HL-60 (cell line): Measurements from ENCODE around the gene FASN.

Source experiments
- DNase-seq, 2 experiments: peaks; one replicate each; pipeline ENCODE4 v3.0.0-alpha.2; 2010 to 2020; ENCODE audit warnings: low read depth in 1 of 2, low spot score in 1 of 2
- H3K27ac ChIP-seq: fragments of 250-450 bp; sonication (Bioruptor Pico); replicated peaks from 2 replicates; pipeline ENCODE4 v1.5.1; 2020; ENCODE audit warnings: mild to moderate bottlenecking, moderate library complexity
- H3K27me3 ChIP-seq: fragments of 250-450 bp; sonication (Bioruptor Pico); 2 replicates; pipeline ENCODE4 v1.5.1; 2021; ENCODE audit warnings: mild to moderate bottlenecking, moderate library complexity; ENCODE audit not compliant: insufficient read depth, poor library complexity, severe bottlenecking
- H3K4me3 ChIP-seq: replicated peaks from 2 replicates; pipeline ENCODE4 v1.5.1; 2011; ENCODE audit warnings: mild to moderate bottlenecking, control low read depth, low read length; ENCODE audit not compliant: insufficient read depth
- CTCF ChIP-seq: IDR thresholded peaks from one replicate; pipeline ENCODE4 v1.5.1; 2011; ENCODE audit warnings: low read length, control low read depth, inconsistent platforms; ENCODE audit not compliant: insufficient read depth
- GABPA ChIP-seq: IDR thresholded peaks from 2 replicates; pipeline ENCODE4 v1.6.1; 2012; ENCODE audit warnings: low read depth
- POLR2AphosphoS5 ChIP-seq: IDR thresholded peaks from 2 replicates; pipeline ENCODE4 v1.6.1; 2012; ENCODE audit warnings: low read depth
- REST ChIP-seq: IDR thresholded peaks from 2 replicates; pipeline ENCODE4 v1.6.1; 2012; ENCODE audit warnings: low read depth; ENCODE audit not compliant: insufficient replicate concordance
- SPI1 ChIP-seq: IDR thresholded peaks from 2 replicates; pipeline ENCODE4 v1.6.1; 2012; ENCODE audit warnings: low read depth, mild to moderate bottlenecking, borderline replicate concordance

Gene FASN

GRCh38 chr17:82080789-82081464, 17.1 kb downstream of the FASN start:
- TF ChIP-seq SPI1 (no peak), CTCF (no peak), POLR2AphosphoS5 (no peak; the same call in none of the 2 replicates), GABPA (no peak), REST (no peak)
- no peak for DNase-seq
- Histone ChIP-seq H3K4me3 (no peak overlapping the region), H3K27me3 (no peaks in the 10 kb centered on the region), H3K27ac (no peak overlapping the region)

- H3K27ac ChIP-seq: no peak overlapping the region
- DNase-seq: no peak
Observed at GRCh38 chr17:82080048-82080788, 17.8 kb downstream of the FASN start.

More at GRCh38 chr17:82080048-82080788, 17.8 kb downstream of the FASN start:
- TF ChIP-seq CTCF (no peak), REST (no peak), POLR2AphosphoS5 (peak; percentile 29)
- H3K4me3 ChIP-seq: no peak overlapping the region
- no peaks in the 10 kb centered on the region for H3K27me3 ChIP-seq
